ENCODE measurements around the gene ZFHX3.

- TF ChIP-seq, protein P1, sequence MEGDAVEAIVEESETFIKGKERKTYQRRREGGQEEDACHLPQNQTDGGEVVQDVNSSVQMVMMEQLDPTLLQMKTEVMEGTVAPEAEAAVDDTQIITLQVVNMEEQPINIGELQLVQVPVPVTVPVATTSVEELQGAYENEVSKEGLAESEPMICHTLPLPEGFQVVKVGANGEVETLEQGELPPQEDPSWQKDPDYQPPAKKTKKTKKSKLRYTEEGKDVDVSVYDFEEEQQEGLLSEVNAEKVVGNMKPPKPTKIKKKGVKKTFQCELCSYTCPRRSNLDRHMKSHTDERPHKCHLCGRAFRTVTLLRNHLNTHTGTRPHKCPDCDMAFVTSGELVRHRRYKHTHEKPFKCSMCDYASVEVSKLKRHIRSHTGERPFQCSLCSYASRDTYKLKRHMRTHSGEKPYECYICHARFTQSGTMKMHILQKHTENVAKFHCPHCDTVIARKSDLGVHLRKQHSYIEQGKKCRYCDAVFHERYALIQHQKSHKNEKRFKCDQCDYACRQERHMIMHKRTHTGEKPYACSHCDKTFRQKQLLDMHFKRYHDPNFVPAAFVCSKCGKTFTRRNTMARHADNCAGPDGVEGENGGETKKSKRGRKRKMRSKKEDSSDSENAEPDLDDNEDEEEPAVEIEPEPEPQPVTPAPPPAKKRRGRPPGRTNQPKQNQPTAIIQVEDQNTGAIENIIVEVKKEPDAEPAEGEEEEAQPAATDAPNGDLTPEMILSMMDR (IDR thresholded peaks at IDR 0.05; ENCODE audit: low read depth, low read length, missing input control), result no peak
- no peak for TF ChIP-seq SP1 (IDR thresholded peaks at IDR 0.05)
- no peak for TF ChIP-seq TAF1 (conservative IDR thresholded peaks at IDR 0.05)
- no peak for TF ChIP-seq REST (IDR thresholded peaks at IDR 0.05)
- TF ChIP-seq RAD21 (IDR thresholded peaks at IDR 0.05), result no peak
- TF ChIP-seq ZBTB33 (IDR thresholded peaks at IDR 0.05), result no peak
- TF ChIP-seq MAX (IDR thresholded peaks at IDR 0.05), result no peak
- no peak for TF ChIP-seq ATF3 (IDR thresholded peaks at IDR 0.05)
- TF ChIP-seq GABPA (IDR thresholded peaks at IDR 0.05 in 1 of 2, conservative IDR thresholded peaks at IDR 0.05 in 1 of 2), result no peak
- no peak for TF ChIP-seq YY1 (IDR thresholded peaks at IDR 0.05)
Observed at GRCh38 chr16:72970656-72971055, 77.3 kb downstream of the ZFHX3 start.

Data from liver (tissue), 3 donors.